KOPT-K1 (cell line): ENCODE results near the gene TMEM140.

ENCODE experiments used
- H3K27ac ChIP-seq: fragments of 200-600 bp; sonication (generic); 2 replicates; pipeline ENCODE4 v1.5.1; 2016; ENCODE audit warnings: antibody characterized with exemption, mild to moderate bottlenecking, low read depth, low read length; ENCODE audit not compliant: poor library complexity, severe bottlenecking
- H3K36me3 ChIP-seq: fragments of 200-600 bp; sonication (generic); 2 replicates; pipeline ENCODE4 v1.5.1; 2017; ENCODE audit warnings: antibody characterized with exemption, mild to moderate bottlenecking, low read length, moderate library complexity; ENCODE audit not compliant: insufficient read depth
- H3K9me3 ChIP-seq: fragments of 200-600 bp; sonication (generic); 2 replicates; pipeline ENCODE4 v1.5.1; 2017; ENCODE audit warnings: antibody characterized with exemption, low read length, mild to moderate bottlenecking; ENCODE audit not compliant: insufficient read depth, poor library complexity, severe bottlenecking

The TMEM140 gene

GRCh38 chr7:135175931-135176330, 28.1 kb downstream of the TMEM140 start:
- Histone ChIP-seq H3K36me3 (no peaks in the 10 kb centered on the region), H3K9me3 (peaks cover 18% of the 10 kb centered on the region), H3K27ac (no peak overlapping the region)

DNA sequence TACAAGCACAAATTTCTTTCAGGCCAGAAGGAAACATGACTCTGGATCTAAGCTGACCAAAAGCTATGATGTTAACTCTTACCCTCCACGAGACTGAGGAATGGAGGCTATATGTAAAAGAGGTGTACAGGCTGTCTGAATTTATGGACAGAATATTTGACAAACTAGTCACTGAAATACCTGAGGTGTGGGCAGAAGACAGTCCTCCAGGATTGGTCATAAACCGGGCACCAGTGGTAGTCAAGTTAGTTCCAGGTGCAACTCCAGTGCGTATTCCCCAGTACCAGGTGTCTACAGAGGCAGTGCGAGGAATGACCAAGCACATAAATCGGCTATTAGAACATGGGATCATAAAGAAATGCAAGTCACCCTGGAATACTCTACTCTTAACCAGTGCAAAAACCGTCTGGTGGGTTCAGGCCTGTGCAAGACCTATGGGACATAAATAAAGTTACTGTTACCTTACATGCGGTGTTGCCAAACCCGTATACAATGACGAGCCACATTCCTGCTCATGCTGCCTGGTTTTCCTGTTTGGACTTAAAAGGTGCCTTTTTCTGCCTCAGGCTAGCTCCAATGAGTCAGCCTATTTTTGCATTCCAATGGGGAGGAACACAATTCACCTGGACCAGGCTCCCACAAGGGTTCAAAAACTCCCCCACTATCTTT, 29.3 kb downstream of the TMEM140 start:
- Histone ChIP-seq H3K27ac (no peak overlapping the region), H3K36me3 (no peaks in the 10 kb centered on the region), H3K9me3 (peaks cover 30% of the 10 kb centered on the region)

DNA sequence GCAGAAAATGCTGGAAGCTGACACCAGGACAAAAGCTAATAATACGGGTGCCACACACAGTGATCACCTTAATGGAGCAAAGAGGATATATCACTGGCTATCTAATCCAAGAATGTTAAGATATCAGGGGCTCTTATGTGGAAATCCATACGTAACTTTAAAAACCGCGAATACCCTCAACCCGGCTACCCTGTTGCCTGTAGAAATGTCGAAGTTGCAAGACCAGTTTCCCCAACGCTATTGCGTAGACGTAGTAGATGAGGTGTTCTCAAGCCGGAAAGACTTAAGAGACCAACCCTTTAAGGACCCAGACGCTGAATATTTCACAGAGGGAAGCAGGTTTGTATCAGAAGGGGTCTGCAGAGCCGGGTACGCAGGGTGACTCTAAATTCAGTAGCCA, 30.5 kb downstream of the TMEM140 start:
- Histone ChIP-seq H3K9me3 (peaks cover 42% of the 10 kb centered on the region), H3K36me3 (peaks cover under 1% of the 10 kb centered on the region; the same call in 1 of the 2 replicates), H3K27ac (no peak overlapping the region)

- Histone ChIP-seq H3K9me3 (peaks cover 52% of the 10 kb centered on the region), H3K36me3 (peaks cover 9% of the 10 kb centered on the region; the same call in 1 of the 2 replicates), H3K27ac (no peak overlapping the region)
Measured at GRCh38 chr7:135179321-135179925, 31.6 kb downstream of the TMEM140 start.

- Histone ChIP-seq H3K9me3 (peaks cover 53% of the 10 kb centered on the region), H3K36me3 (peaks cover 11% of the 10 kb centered on the region; the same call in 1 of the 2 replicates), H3K27ac (no peak overlapping the region)
Measured at GRCh38 chr7:135180122-135180521, 32.2 kb downstream of the TMEM140 start.

- H3K36me3 ChIP-seq, result peaks cover 18% of the 10 kb centered on the region; the same call in 1 of the 2 replicates
Measured at GRCh38 chr7:135181261-135181928, 33.5 kb downstream of the TMEM140 start.

DNA sequence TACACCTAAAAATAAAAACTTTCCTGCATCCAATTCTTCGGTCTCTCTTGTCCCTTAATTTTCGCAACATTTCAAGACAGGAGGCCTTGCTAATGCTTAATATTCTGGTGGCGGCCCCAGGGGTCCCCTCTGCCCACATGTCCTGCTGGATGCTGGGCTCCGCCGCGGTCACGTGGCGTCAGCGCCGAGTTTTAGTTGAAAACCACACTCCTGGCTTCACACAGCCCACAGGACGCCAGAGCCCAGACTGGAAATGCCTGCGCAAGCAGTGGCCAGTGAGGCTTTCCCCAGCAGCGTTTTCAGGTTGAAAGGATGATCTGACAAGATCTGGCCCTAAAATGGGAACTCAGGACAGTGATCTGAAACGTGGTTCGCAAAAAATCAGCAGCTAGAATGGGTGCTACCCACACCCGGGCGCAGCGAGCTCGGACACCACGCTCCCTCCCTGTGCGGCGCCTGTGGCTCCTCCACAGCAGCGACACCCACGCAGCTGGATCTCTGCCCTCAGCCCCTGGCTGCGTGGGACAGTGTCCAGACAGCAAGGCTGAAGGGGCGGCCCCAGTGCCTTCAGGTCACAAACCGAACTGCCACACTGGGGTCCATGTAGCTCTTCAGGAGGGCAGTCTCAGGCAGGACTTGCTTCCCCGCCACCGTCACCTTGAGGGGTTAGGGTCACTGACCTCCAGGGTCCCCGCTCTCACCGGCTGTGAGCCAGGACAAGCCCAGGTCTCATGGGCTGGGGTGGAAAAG, 34.2 kb downstream of the TMEM140 start:
- H3K36me3 ChIP-seq, result peaks cover 24% of the 10 kb centered on the region; the same call in 1 of the 2 replicates
- H3K27ac ChIP-seq, result no peak overlapping the region
- H3K9me3 ChIP-seq, result peaks cover 53% of the 10 kb centered on the region

More at GRCh38 chr7:135181261-135181928, 33.5 kb downstream of the TMEM140 start:
- Histone ChIP-seq H3K9me3 (peaks cover 53% of the 10 kb centered on the region), H3K27ac (no peak overlapping the region)

DNA sequence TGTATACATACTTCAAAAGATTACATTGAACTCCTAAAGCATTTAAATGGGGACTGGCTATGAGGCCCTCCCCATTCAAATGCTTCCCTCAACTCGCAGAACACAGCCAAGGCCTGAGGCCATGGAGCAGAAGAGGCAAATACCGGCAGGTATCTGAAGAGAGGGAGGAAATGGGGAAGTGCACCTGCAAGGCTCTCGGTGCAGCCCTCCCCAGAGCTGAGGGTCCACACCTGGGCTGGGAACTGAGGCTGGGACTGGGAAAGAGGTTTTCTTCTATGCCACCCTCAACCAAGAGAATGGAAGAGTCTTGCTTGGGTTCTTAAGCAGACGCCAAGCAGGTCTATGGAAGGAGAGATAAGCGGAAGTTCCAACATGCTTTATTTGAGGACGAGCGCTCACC, 35.6 kb downstream of the TMEM140 start:
- peaks cover 32% of the 10 kb centered on the region; the same call in 1 of the 2 replicates for H3K36me3 ChIP-seq
- peaks cover 53% of the 10 kb centered on the region for H3K9me3 ChIP-seq
- H3K27ac ChIP-seq, result no peak overlapping the region

DNA sequence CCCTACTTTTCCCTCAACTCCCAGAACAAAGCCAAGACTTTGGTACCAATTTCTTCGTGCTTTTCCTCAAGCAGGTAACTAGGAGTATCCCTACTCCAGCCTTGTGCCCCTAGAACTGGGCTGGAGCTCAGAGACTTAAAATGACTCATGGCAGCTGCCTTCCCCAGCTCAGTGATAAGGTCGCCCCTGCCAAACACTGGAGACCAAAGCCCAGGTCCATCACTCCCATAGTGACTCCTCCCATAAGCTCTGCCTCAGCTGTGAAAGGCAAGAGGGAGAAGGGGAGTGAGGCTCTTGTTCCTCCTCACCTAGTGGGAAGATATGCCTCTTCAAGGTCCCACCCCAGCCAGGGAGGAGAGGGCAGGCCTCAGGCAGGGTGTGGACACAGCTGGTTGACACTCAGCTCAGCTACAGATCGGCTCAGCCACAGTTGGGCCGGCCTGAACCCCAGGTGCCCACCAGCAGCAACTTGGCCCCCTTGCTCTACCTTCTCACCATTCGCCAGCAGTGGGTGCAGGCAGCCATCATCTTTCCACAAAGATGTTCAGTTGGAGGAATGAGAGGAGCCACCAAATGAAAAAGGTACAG, 36.5 kb downstream of the TMEM140 start:
- peaks cover 41% of the 10 kb centered on the region; the same call in 1 of the 2 replicates for H3K36me3 ChIP-seq

DNA sequence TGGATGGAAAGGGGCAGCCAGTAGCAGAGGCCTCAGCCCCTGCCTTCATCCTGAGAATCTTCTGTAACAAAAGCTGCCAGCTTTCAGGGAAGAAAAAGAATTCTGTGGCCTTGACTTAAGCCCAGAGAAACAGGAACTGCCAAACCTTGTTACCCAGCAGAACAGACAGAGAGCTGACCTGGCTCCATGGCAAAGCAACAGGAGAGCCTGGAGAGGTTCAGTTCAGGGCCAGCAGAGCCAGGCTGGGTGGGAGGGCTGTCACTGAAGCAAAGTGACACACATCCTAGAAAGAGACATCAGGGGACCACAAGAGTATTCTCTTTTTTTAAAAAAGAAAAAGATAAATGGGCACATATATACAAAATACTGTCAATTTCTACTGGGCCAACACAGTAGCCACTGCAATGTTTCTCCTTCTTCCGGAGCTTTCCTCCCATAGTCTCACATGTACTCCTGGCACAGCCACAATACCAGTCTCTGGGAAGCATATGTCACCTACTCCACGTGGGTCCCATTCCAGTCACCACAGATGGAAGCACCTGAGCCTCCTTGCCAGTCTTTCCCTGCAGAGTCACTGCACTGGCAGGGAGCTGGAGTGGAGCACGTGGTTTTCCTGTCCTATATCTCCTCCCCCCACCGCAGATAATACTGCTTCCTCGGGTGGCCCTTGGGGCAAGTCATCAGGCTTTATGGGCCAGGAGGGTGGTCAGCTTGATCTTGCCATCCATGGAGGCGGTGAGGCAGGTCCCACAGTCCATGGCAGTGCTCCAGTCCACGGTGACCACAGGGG, 37.8 kb downstream of the TMEM140 start:
- Histone ChIP-seq H3K27ac (no peak overlapping the region), H3K9me3 (peaks cover 37% of the 10 kb centered on the region), H3K36me3 (peaks cover 42% of the 10 kb centered on the region; the same call in 1 of the 2 replicates)

More for the DNA sequence above, 36.5 kb downstream of the TMEM140 start:
- Histone ChIP-seq H3K27ac (no peak overlapping the region), H3K9me3 (peaks cover 50% of the 10 kb centered on the region)

- Histone ChIP-seq H3K27ac (no peak overlapping the region), H3K9me3 (peaks cover 32% of the 10 kb centered on the region), H3K36me3 (peaks cover 42% of the 10 kb centered on the region; the same call in 1 of the 2 replicates)
Measured at GRCh38 chr7:135186261-135186540, 38.3 kb downstream of the TMEM140 start.

- Histone ChIP-seq H3K36me3 (peaks cover 42% of the 10 kb centered on the region; the same call in 1 of the 2 replicates), H3K9me3 (peaks cover 25% of the 10 kb centered on the region), H3K27ac (no peak overlapping the region)
Measured at GRCh38 chr7:135186841-135187253, 39.0 kb downstream of the TMEM140 start.

- H3K36me3 ChIP-seq, result peaks cover 50% of the 10 kb centered on the region; the same call in 1 of the 2 replicates
- H3K9me3 ChIP-seq, result peaks cover 10% of the 10 kb centered on the region
- H3K27ac ChIP-seq, result no peak overlapping the region
Measured at GRCh38 chr7:135188298-135188984, 40.6 kb downstream of the TMEM140 start.
